Activated T-helper 17 cell treated with anti-CD3 and anti-CD28 coated beads, Interleukin-2, amount 50 U/mL, for 72 hours (primary cell): ENCODE data around the gene GSS. TPM values are rescaled to one million over a fixed set of nuclear protein-coding genes. Genes with fewer than 3 reads are reported as not detected.
A peak's percentile ranks its signal among the peaks of the same experiment; 100 is the strongest.

Source experiments
- ATAC-seq: fragments of 150-1000 bp; cut with Tn5 transposase; replicated peaks from 2 replicates; pipeline ENCODE4 v1.10.0; 2021; ENCODE audit warnings: mild to moderate bottlenecking, moderate library complexity
- H3K27ac Mint-ChIP-seq: one replicate; pipeline ENCODE4 v1.8.0; 2022; ENCODE audit warnings: mixed read lengths
- H3K27me3 Mint-ChIP-seq: one replicate; pipeline ENCODE4 v1.8.0; 2022; ENCODE audit warnings: mixed read lengths
- H3K36me3 Mint-ChIP-seq: one replicate; pipeline ENCODE4 v1.8.0; 2022; ENCODE audit warnings: low read depth, mild to moderate bottlenecking, mixed read lengths
- H3K4me1 Mint-ChIP-seq: one replicate; pipeline ENCODE4 v1.8.0; 2022; ENCODE audit warnings: mixed read lengths
- H3K4me3 Mint-ChIP-seq: one replicate; pipeline ENCODE4 v1.8.0; 2022; ENCODE audit warnings: mild to moderate bottlenecking, mixed read lengths
- H3K9me3 Mint-ChIP-seq: one replicate; pipeline ENCODE4 v1.8.0; 2022; ENCODE audit warnings: mixed read lengths
- total RNA-seq, 2 donors: library from RNA; stranded (reverse); gene quantifications; one replicate each; pipeline ENCODE4 v1.2.3, GENCODE V29; 2022

The GSS gene
- total RNA-seq, 2 donors from 2014 or later = 54.7 to 57.4 TPM

DNA sequence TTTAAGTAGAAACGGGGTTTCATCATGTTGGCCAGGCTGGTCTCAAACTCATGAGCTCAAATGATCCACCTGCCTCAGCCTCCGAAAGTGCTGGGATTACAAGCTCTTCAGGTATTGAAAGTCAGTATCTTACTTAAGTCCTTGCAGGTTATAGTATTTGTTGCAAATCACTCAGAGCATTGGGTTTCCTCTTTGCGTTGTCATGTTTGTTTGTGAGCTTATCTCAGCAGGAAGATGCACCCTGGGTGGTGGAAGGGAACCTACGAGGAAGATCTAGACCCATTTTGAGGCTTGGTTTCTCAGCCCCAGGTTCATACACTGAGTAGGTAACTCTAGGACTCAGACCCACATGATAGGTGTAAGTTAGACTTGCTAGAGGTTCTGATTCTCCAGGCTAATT, 18.6 kb upstream of the GSS start:
- peaks cover 9% of the 10 kb centered on the region for H3K27me3 Mint-ChIP-seq

GRCh38 chr20:34971561-34972235, 16.1 kb upstream of the GSS start:
- Mint-ChIP-seq H3K4me3 (no peak overlapping the region), H3K4me1 (no peaks in the 10 kb centered on the region), H3K36me3 (no peaks in the 10 kb centered on the region), H3K27ac (peak overlapping the region; percentile 24), H3K9me3 (no peaks in the 10 kb centered on the region), H3K27me3 (no peaks in the 10 kb centered on the region)
- no peak for ATAC-seq

More for the DNA sequence above, 18.6 kb upstream of the GSS start:
- H3K27ac Mint-ChIP-seq = no peak overlapping the region
- no peaks in the 10 kb centered on the region for H3K4me1 Mint-ChIP-seq
- no peak for ATAC-seq
- no peaks in the 10 kb centered on the region for H3K9me3 Mint-ChIP-seq
- H3K4me3 Mint-ChIP-seq = no peak overlapping the region
- no peaks in the 10 kb centered on the region for H3K36me3 Mint-ChIP-seq

- no peaks in the 10 kb centered on the region for H3K27me3 Mint-ChIP-seq
- ATAC-seq = no peak
- H3K4me3 Mint-ChIP-seq = no peak overlapping the region
- no peaks in the 10 kb centered on the region for H3K9me3 Mint-ChIP-seq
- H3K27ac Mint-ChIP-seq = no peak overlapping the region
- no peaks in the 10 kb centered on the region for H3K36me3 Mint-ChIP-seq
- no peaks in the 10 kb centered on the region for H3K4me1 Mint-ChIP-seq
These were observed 15.4 kb upstream of the GSS start for GRCh38 chr20:34970846-34971560.

DNA sequence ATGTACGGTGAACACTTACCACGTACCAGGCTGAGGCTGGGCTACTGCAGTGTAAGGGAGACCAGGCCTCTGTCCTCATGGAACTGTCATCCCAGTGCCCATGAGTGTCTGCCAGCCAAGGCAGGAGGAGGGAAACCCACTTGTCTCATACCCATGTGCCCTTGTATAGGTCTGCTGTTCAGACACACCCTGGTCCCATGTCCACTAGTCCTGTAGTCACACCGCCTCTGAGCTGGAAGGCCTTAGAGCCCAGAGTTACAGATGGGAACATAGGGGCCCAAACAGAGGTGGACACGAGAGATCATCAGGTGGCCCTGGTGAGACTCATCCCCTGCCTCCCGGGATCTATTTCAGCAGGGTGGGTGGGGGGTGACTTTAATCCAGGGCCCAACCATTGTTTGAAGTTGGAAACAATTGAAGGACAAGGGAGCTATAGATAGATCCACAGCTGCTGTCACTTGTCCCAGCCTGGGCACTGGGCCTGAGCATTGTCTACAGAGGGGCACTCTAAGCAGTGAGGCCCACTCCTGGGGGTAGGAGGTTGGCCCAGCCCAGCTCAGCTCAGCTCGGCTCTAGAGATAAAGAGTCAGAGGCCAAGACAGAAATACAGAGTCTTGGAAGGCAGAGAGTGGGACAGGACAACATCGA, 14.7 kb upstream of the GSS start:
- Mint-ChIP-seq H3K4me1 (no peaks in the 10 kb centered on the region), H3K9me3 (no peaks in the 10 kb centered on the region), H3K27ac (no peak overlapping the region), H3K4me3 (no peak overlapping the region), H3K36me3 (no peaks in the 10 kb centered on the region), H3K27me3 (no peaks in the 10 kb centered on the region)
- no peak for ATAC-seq

- no peaks in the 10 kb centered on the region for H3K36me3 Mint-ChIP-seq
- no peaks in the 10 kb centered on the region for H3K9me3 Mint-ChIP-seq
- no peaks in the 10 kb centered on the region for H3K4me1 Mint-ChIP-seq
- H3K27me3 Mint-ChIP-seq = no peaks in the 10 kb centered on the region
- ATAC-seq = no peak
- H3K27ac Mint-ChIP-seq = no peak overlapping the region
- no peak overlapping the region for H3K4me3 Mint-ChIP-seq
These were observed 12.6 kb upstream of the GSS start for GRCh38 chr20:34968042-34968775.

- Mint-ChIP-seq H3K4me1 (no peaks in the 10 kb centered on the region), H3K27me3 (no peaks in the 10 kb centered on the region), H3K9me3 (no peaks in the 10 kb centered on the region), H3K4me3 (no peak overlapping the region), H3K36me3 (no peaks in the 10 kb centered on the region), H3K27ac (no peak overlapping the region)
- ATAC-seq = no peak
These were observed 11.8 kb upstream of the GSS start for GRCh38 chr20:34967421-34967820.

DNA sequence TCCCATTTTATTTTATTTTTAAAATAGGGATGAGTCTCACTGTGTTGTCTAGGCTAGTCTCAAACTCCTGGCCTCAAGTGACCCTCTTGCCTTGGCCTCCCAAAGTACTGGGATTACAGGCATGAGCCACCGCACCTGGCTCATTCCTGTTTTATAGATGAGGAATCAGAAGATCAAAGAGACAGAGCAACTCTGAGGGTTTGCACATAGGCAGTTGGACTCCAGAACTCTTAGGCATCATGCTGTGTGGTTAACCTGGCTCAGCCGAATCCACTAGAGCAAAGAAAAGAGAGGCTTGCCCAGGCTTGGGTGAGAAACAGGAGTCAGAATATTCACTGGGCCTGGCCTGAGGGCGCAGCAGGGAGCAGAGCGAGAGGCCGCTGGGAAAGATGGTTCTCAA, 9.4 kb upstream of the GSS start:
- no peak overlapping the region for H3K27ac Mint-ChIP-seq
- ATAC-seq = no peak
- H3K27me3 Mint-ChIP-seq = no peaks in the 10 kb centered on the region
- H3K36me3 Mint-ChIP-seq = no peaks in the 10 kb centered on the region
- no peaks in the 10 kb centered on the region for H3K9me3 Mint-ChIP-seq
- no peak overlapping the region for H3K4me3 Mint-ChIP-seq
- peaks cover 4% of the 10 kb centered on the region for H3K4me1 Mint-ChIP-seq

DNA sequence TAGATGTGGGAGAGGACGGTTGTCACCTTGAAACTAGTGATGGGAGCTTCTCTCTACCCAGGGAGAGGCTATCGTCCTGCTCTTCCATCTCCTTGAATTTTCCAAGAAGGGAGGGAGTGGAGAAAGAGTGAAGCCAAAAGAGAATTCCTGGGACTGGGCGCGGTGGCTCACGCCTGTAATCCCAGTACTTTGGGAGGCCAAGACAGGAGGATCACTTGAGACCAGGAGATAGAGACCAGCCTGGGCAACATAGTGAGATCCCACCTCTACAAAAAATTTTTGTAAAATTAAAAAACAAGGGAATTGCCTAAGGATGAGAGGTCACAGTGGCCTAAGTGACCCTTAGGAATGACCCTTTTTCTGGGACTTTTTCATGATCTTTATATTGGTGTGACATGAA, 8.9 kb upstream of the GSS start:
- Mint-ChIP-seq H3K36me3 (no peaks in the 10 kb centered on the region), H3K4me3 (no peak overlapping the region), H3K27me3 (no peaks in the 10 kb centered on the region), H3K9me3 (no peaks in the 10 kb centered on the region), H3K4me1 (peaks cover 4% of the 10 kb centered on the region), H3K27ac (no peak overlapping the region)
- ATAC-seq = no peak

- Mint-ChIP-seq H3K4me3 (peak overlapping the region; percentile 99), H3K36me3 (peaks cover 11% of the 10 kb centered on the region), H3K4me1 (peaks cover 17% of the 10 kb centered on the region), H3K27ac (peak overlapping the region; percentile 99), H3K9me3 (no peaks in the 10 kb centered on the region), H3K27me3 (no peaks in the 10 kb centered on the region)
- ATAC-seq = no peak
These were observed 1.3 kb upstream of the GSS start for GRCh38 chr20:34956751-34957472.

DNA sequence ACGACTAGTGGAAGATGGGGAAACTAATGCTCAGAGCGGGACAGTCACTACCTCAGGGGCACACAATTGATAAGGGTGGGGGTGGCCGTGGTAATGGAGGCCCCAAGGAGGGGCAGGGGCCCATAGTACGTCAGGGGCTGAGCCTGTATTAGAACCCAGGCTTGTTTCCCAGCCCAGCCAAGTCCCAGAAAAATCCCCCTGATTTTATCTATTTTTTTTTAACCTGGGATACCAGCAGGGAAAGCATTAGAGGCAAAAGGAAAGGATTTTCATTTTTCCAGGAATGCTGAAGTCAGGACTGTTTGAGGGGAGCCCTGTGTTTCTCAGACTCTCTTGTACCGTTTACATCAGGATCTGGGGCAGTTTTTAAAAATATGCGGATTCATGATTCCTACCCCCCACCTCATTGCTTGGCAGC, 444 bp upstream of the GSS start:
- H3K4me1 Mint-ChIP-seq = peaks cover 17% of the 10 kb centered on the region
- no peak for ATAC-seq
- H3K9me3 Mint-ChIP-seq = no peaks in the 10 kb centered on the region
- H3K27ac Mint-ChIP-seq = peak overlapping the region; percentile 99
- H3K36me3 Mint-ChIP-seq = peaks cover 11% of the 10 kb centered on the region
- H3K4me3 Mint-ChIP-seq = peak overlapping the region; percentile 99
- H3K27me3 Mint-ChIP-seq = no peaks in the 10 kb centered on the region

GRCh38 chr20:34954904-34955230, 739 bp downstream of the GSS start:
- Mint-ChIP-seq H3K27ac (peak overlapping the region; percentile 99), H3K4me3 (peak overlapping the region; percentile 99), H3K9me3 (no peaks in the 10 kb centered on the region), H3K4me1 (peaks cover 13% of the 10 kb centered on the region), H3K27me3 (no peaks in the 10 kb centered on the region), H3K36me3 (peaks cover 18% of the 10 kb centered on the region)
- no peak for ATAC-seq

- Mint-ChIP-seq H3K36me3 (peaks cover 27% of the 10 kb centered on the region), H3K27me3 (no peaks in the 10 kb centered on the region), H3K9me3 (no peaks in the 10 kb centered on the region), H3K4me3 (peak overlapping the region; percentile 99), H3K27ac (no peak overlapping the region), H3K4me1 (peaks cover 13% of the 10 kb centered on the region)
- ATAC-seq = no peak
These were observed 1.6 kb downstream of the GSS start for GRCh38 chr20:34953960-34954359.

DNA sequence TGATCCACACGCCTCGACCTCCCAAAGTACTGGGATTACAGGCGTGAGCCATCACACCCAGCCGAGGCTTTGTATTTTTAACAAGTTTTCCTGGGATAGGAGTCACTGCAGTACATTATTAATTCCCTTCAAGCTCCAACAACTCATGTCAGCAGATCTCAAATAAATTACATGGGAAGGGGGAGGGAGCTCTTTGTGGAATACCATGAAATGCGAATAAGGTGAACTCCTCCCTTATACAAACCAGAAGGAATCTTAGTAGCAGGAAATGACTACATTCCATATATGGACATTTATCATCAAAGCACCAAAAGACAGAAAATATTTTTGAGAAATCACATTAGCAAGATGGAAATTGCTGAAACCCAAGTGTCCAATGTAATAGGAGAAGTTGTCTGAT, 2.9 kb downstream of the GSS start:
- no peaks in the 10 kb centered on the region for H3K27me3 Mint-ChIP-seq
- no peak overlapping the region for H3K27ac Mint-ChIP-seq
- H3K4me1 Mint-ChIP-seq = peaks cover 13% of the 10 kb centered on the region
- H3K36me3 Mint-ChIP-seq = peaks cover 36% of the 10 kb centered on the region
- no peak overlapping the region for H3K4me3 Mint-ChIP-seq
- ATAC-seq = no peak
- H3K9me3 Mint-ChIP-seq = no peaks in the 10 kb centered on the region

- no peak overlapping the region for H3K27ac Mint-ChIP-seq
- no peaks in the 10 kb centered on the region for H3K9me3 Mint-ChIP-seq
- no peaks in the 10 kb centered on the region for H3K27me3 Mint-ChIP-seq
- ATAC-seq = no peak
- H3K4me1 Mint-ChIP-seq = peaks cover 13% of the 10 kb centered on the region
- peaks cover 38% of the 10 kb centered on the region for H3K36me3 Mint-ChIP-seq
- no peak overlapping the region for H3K4me3 Mint-ChIP-seq
These were observed 4.0 kb downstream of the GSS start for GRCh38 chr20:34951652-34952051.
